Smooth muscle cell (in vitro differentiated cells): ENCODE data around the gene SAMSN1. TPM values are rescaled to one million over a fixed set of nuclear protein-coding genes. Genes with fewer than 3 reads are reported as not detected.

ENCODE experiments used
- DNase-seq: peaks from one replicate; lab custom pipeline; 2025; ENCODE audit not compliant: unreplicated experiment; lab: John Stamatoyannopoulos, UW
- H2AFZ ChIP-seq: fragments of 200-600 bp; sonication (generic); 2 replicates; pipeline ENCODE4 v1.6.0; 2016; ENCODE audit warnings: antibody characterized with exemption, low read depth, mild to moderate bottlenecking
- H3F3A ChIP-seq: fragments of 200-600 bp; sonication (generic); 2 replicates; pipeline ENCODE4 v1.6.0; 2017; ENCODE audit warnings: antibody characterized with exemption, low read depth
- H3K27ac ChIP-seq: fragments of 200-600 bp; sonication (generic); 2 replicates; pipeline ENCODE4 v1.5.1; 2016; ENCODE audit warnings: low read depth, mild to moderate bottlenecking
- H3K27me3 ChIP-seq: fragments of 200-600 bp; sonication (generic); 2 replicates; pipeline ENCODE4 v1.6.1; 2016; ENCODE audit warnings: low read depth, mild to moderate bottlenecking
- H3K36me3 ChIP-seq: fragments of 200-600 bp; sonication (generic); 2 replicates; pipeline ENCODE4 v1.5.1; 2016; ENCODE audit warnings: low read depth
- H3K4me1 ChIP-seq: fragments of 200-600 bp; sonication (generic); 2 replicates; pipeline ENCODE4 v1.5.1; 2016; ENCODE audit warnings: low read depth
- H3K4me2 ChIP-seq: fragments of 200-600 bp; sonication (generic); 2 replicates; pipeline ENCODE4 v1.6.0; 2016; ENCODE audit warnings: mild to moderate bottlenecking
- H3K4me3 ChIP-seq: fragments of 200-600 bp; sonication (generic); 2 replicates; pipeline ENCODE4 v1.5.1; 2016; ENCODE audit warnings: mild to moderate bottlenecking
- H3K79me2 ChIP-seq: fragments of 200-600 bp; sonication (generic); 2 replicates; pipeline ENCODE4 v1.6.0; 2016; ENCODE audit warnings: low read depth, mild to moderate bottlenecking
- H3K9ac ChIP-seq: fragments of 200-600 bp; sonication (generic); 2 replicates; pipeline ENCODE4 v1.6.0; 2016; ENCODE audit warnings: low read depth
- H3K9me3 ChIP-seq: fragments of 200-600 bp; sonication (generic); replicated peaks from 2 replicates; pipeline ENCODE4 v1.5.1; 2016; ENCODE audit warnings: low read depth
- H4K20me1 ChIP-seq: fragments of 200-600 bp; sonication (generic); 2 replicates; pipeline ENCODE4 v1.6.0; 2016; ENCODE audit warnings: low read depth
- WGBS: methylation state at CpG from one replicate; pipeline ENCODE4 v1.1.7; 2016; ENCODE audit warnings: low lambda C conversion rate; 5-methylcytosine and 5-hydroxymethylcytosine counted together
- polyA plus RNA-seq: library from polyadenylated mRNA; unstranded; fragments of >200 nt; fragmentation: Nextera tagmentation; extraction: Ambion mirVana; gene quantifications from 2 replicates; pipeline ENCODE4 v1.2.1, GENCODE V29; 2016
- total RNA-seq: library from RNA; depleted of rRNA; stranded (reverse); fragments of >200 nt; gene quantifications from 2 replicates; pipeline ENCODE4 v1.2.3, GENCODE V29; 2014
- TF ChIP-seq, protein P1 (sequence below): fragments of 200-600 bp; sonication (generic); IDR thresholded peaks from 2 replicates; pipeline ENCODE4 v1.5.1; 2017; ENCODE audit warnings: borderline replicate concordance, mild to moderate bottlenecking, antibody characterized with exemption; ENCODE audit not compliant: insufficient read depth, poor library complexity, severe bottlenecking

The SAMSN1 gene
- total and polyA plus RNA-seq, 2 experiments from 2014 or later = 0.13 TPM; not detected in 1

DNA sequence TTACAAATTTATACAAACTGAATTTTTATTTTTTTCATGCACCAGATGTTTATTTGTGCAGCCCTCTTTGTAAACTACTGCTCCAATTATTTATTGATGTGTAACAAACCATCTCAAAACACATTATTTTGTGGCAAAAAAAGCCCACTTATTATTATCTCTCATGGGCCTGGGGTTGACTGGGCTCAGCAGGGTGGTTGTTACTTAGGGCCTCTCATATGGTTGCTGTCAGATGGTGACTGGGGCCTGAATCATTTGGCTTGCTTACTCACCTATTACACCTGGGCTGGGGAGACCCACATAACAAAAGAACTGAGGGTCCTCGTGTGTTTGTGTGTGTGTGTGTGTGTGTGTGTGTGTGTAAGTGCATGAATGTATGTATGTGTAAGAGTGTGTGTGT lies 110.7 kb downstream of the SAMSN1 start:
- H3K9me3 ChIP-seq = peaks cover 4% of the 10 kb centered on the region
- DNase-seq = no peak
- H3K27ac ChIP-seq = no peak overlapping the region
- no peaks in the 10 kb centered on the region for H3K79me2 ChIP-seq
- H3K27me3 ChIP-seq = no peaks in the 10 kb centered on the region
- no peak overlapping the region for H3K9ac ChIP-seq
- H3K36me3 ChIP-seq = no peaks in the 10 kb centered on the region
- H3F3A ChIP-seq = no peaks in the 10 kb centered on the region
- no peaks in the 10 kb centered on the region for H4K20me1 ChIP-seq
- no peak overlapping the region for H3K4me3 ChIP-seq
- H2AFZ ChIP-seq = no peak overlapping the region
- WGBS = 75% methylated on average over 1 of the region's 1 CpG
- no peaks in the 10 kb centered on the region for H3K4me1 ChIP-seq
- H3K4me2 ChIP-seq = no peak overlapping the region
- TF ChIP-seq, protein P1, sequence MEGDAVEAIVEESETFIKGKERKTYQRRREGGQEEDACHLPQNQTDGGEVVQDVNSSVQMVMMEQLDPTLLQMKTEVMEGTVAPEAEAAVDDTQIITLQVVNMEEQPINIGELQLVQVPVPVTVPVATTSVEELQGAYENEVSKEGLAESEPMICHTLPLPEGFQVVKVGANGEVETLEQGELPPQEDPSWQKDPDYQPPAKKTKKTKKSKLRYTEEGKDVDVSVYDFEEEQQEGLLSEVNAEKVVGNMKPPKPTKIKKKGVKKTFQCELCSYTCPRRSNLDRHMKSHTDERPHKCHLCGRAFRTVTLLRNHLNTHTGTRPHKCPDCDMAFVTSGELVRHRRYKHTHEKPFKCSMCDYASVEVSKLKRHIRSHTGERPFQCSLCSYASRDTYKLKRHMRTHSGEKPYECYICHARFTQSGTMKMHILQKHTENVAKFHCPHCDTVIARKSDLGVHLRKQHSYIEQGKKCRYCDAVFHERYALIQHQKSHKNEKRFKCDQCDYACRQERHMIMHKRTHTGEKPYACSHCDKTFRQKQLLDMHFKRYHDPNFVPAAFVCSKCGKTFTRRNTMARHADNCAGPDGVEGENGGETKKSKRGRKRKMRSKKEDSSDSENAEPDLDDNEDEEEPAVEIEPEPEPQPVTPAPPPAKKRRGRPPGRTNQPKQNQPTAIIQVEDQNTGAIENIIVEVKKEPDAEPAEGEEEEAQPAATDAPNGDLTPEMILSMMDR = no peak

Other genes starting within 250 kb of the SAMSN1 start
- 115 and 151 TPM in 2 replicates for gene HSPA13, start 163.2 kb downstream of the SAMSN1 start, total RNA-seq
- gene HSPA13, start 163.2 kb downstream of the SAMSN1 start, polyA plus RNA-seq = 39.5 and 51.9 TPM in 2 replicates